Pulmonary artery endothelial cell (primary cell): Measurements from ENCODE around the gene MTMR10. TPM values are rescaled to one million over a fixed set of nuclear protein-coding genes. Genes with fewer than 3 reads are reported as not detected.

Source experiments
- DNase-seq: peaks from one replicate; pipeline ENCODE4 v3.0.0-alpha.2; 2011; ENCODE audit warnings: low read depth, low spot score
- total RNA-seq: library from RNA; depleted of rRNA; stranded (reverse); fragments of >200 nt; gene quantifications from 2 replicates; pipeline ENCODE4 v1.2.3, GENCODE V29; 2014

The MTMR10 gene
- total RNA-seq, 1 donor from 2014 or later = 25.0 TPM

- DNase-seq = no peak
Measured at GRCh38 chr15:30921781-30922479, 69.5 kb downstream of the MTMR10 start.

GRCh38 chr15:30921106-30921505 lies 70.3 kb downstream of the MTMR10 start:
- DNase-seq = no peak

GRCh38 chr15:30919877-30920550 lies 71.4 kb downstream of the MTMR10 start:
- no peak for DNase-seq

- no peak for DNase-seq
Measured at GRCh38 chr15:30918366-30918765, 73.1 kb downstream of the MTMR10 start.

GRCh38 chr15:30917675-30918074 lies 73.8 kb downstream of the MTMR10 start:
- DNase-seq = no peak

GRCh38 chr15:30917013-30917412 lies 74.4 kb downstream of the MTMR10 start:
- no peak for DNase-seq

GRCh38 chr15:30913761-30914160 lies 77.7 kb downstream of the MTMR10 start:
- no peak for DNase-seq

GRCh38 chr15:30906366-30906765 lies 85.1 kb downstream of the MTMR10 start:
- no peak for DNase-seq

GRCh38 chr15:30905821-30906220 lies 85.6 kb downstream of the MTMR10 start:
- DNase-seq = no peak

GRCh38 chr15:30904812-30905211 lies 86.6 kb downstream of the MTMR10 start:
- DNase-seq = no peak

GRCh38 chr15:30903497-30904187 lies 87.8 kb downstream of the MTMR10 start, which contains the start of gene FAN1:
Gene FAN1 (plus strand): TSS chr15:30903915. CDS start chr15:30904664, 749 bp downstream.
- peak; percentile 59 for DNase-seq

- DNase-seq = no peak
Measured at GRCh38 chr15:30901889-30902288, 89.5 kb downstream of the MTMR10 start.

GRCh38 chr15:30896211-30896606 lies 95.2 kb downstream of the MTMR10 start:
- DNase-seq = no peak

GRCh38 chr15:30895461-30896210 lies 95.8 kb downstream of the MTMR10 start:
- DNase-seq = no peak

GRCh38 chr15:30889196-30889595 lies 102.2 kb downstream of the MTMR10 start:
- no peak for DNase-seq

Other genes starting within 250 kb of the MTMR10 start
- 11.7 and 16.8 TPM in 2 replicates for gene FAN1, start 87.7 kb downstream of the MTMR10 start, total RNA-seq
- gene TRPM1, start 110.1 kb upstream of the MTMR10 start, total RNA-seq = 0.25 and 0.26 TPM in 2 replicates